ENCODE data around the gene ATP1B1. TPM values are rescaled to one million over a fixed set of nuclear protein-coding genes. Genes with fewer than 3 reads are reported as not detected.
A peak's percentile ranks its signal among the peaks of the same experiment; 100 is the strongest.

Gene ATP1B1
- total RNA-seq: 172 TPM

GRCh38 chr1:169106095-169106920 lies at the start of gene ATP1B1:
TSS of gene ATP1B1 (plus strand) at chr1:169106690. CDS start at chr1:169106830, 140 bp downstream.
- DNase-seq (ENCODE audit: low spot score): peak; percentile 93

GRCh38 chr1:169059421-169059820 lies 47.1 kb upstream of the ATP1B1 start:
- no peak for DNase-seq (ENCODE audit: low spot score)

- DNase-seq (ENCODE audit: low spot score): no peak
Observed at GRCh38 chr1:169060043-169060722, 46.3 kb upstream of the ATP1B1 start.

DNA sequence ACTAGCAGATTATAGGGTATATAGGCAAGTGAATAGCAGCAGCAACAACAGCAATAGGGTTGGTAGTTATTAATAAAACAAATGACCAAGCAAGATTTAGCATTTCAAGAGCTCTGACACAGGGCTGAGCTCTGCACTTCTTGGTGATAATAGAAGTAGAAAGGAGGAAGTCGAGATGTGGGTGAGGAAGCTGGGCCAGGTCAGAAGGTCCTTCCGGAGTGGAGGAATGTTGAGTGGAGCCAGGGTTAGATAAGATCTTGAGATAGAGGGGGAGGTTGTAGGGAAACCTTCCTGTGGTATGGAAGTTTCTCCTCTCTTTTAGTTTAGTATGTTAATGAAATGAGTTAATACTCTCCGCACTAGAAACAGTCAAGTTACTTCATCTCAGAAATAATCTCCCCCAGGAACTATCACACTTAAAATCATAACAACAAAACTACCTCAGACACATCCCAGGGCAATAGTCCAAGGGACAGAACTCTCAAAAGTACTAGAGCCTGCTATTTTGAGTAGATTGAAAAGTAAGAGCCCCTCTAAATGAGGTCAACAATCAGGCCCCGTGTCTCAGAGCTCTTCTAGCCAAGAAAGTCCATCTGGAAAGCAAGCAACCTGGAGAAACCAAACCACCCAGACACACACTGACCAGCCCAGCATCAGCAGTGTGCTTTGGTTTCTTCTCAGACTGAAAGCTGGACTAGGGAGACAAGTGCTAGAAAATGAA lies 45.4 kb upstream of the ATP1B1 start:
- DNase-seq (ENCODE audit: low spot score): no peak

DNA sequence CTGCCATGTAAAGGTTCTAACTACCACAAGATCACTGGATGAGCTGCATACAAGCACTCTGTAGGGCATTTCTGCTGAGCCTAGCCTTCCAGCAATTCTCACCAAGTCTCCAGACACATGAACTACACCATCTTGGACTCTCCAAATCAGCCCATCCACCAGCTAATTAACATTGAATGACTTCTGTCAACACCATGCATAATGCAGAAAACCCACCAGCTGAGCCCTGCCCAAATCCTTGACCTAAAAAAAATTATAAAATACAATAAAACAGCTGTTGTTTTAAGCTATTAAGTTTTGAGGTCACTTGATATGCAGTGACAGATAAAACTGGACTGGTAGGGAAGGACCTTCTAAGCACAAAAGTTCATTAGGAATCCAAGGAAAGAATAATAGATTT lies 44.3 kb upstream of the ATP1B1 start:
- no peak for DNase-seq (ENCODE audit: low spot score)

DNA sequence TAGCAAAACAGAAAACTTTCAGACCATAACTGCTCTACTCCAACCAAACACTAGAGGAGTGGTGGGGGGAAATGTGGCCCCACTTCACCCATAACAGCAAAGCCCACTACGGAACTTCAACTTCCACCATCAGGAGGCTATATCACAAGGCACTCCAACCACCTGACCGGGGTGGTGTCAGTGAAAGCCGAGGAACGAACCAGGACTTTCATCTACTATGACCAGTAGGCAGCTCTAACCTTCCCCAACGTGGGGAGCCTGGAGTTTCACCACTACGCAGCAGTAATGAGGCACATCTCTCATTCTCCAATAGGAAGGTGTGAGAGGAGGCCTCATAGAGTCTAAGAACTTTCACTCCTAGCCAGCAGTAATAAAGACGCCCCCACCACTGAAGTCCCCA lies 42.4 kb upstream of the ATP1B1 start:
- no peak for DNase-seq (ENCODE audit: low spot score)

DNA sequence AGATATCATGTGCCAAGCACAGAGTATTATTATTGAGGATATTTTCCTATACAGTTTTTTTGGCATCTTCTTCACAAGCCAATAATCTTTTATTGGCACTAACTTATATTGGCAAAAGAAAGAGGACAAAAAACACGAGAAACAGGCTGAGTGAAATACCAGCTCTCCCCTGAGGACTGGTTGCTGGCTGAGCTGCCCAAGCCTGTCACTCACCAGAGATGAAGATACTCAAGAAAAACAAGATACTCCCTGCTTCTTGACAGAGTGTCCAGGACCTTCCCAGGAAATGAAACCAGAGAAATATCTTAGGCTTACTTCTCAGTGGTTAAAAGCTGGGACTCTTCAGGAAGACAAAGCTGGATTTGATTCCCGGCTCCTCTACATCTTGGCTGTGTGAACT lies 35.9 kb upstream of the ATP1B1 start:
- no peak for DNase-seq (ENCODE audit: low spot score)

DNA sequence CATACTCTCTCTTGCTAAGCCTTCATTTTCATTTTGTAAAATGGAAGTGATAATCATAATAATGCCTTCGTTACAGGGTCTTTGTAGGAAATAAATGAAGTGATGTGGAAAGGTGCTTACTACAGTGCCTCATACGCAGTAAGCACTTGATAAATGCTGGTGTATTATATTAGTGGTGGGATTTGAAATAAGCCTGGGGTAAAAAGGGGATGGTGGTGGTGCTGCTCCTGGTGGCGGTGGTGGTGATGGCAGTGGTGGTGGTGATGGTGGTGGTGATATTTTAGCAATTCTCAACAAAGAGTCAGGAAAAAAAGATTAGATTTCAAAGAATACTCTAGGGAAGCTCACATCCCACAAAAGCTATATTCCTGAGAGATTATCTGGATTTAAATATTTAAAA lies 35.5 kb upstream of the ATP1B1 start:
- no peak for DNase-seq (ENCODE audit: low spot score)

DNA sequence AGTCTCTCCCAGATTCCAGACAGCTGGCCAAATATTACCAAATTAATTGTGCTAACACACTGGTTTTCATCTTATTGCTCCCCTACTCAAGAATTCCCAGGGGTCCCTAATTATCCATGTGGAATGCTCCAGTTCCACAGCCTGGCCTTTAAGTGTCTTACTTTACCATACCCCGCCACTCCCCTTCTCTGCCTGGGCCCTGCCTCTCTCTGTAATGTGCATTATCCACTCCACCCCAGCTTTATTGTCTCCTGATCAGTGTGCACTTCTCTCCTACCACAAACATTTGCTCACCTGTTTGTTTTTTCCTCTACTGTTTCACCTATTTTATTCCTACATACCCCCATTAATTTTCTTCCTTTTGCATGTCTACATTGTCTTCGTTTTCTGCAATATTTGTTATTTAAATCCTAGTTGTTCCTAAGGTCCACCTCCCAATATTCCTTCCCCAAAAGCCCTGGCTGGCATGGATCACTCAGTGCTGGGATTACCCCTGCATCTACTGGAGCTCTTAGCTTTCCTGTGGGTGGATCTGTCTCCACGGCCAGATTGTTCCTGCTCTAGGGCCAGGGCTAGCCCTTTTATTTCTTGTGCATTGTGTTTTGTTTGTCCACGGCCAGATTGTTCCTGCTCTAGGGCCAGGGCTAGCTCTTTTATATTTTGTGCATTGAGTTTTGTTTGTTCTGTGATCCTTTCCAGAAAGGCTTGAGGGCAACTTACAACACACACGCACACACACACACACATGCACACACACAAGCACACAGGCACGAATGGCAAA lies 33.4 kb upstream of the ATP1B1 start:
- DNase-seq (ENCODE audit: low spot score): no peak

DNA sequence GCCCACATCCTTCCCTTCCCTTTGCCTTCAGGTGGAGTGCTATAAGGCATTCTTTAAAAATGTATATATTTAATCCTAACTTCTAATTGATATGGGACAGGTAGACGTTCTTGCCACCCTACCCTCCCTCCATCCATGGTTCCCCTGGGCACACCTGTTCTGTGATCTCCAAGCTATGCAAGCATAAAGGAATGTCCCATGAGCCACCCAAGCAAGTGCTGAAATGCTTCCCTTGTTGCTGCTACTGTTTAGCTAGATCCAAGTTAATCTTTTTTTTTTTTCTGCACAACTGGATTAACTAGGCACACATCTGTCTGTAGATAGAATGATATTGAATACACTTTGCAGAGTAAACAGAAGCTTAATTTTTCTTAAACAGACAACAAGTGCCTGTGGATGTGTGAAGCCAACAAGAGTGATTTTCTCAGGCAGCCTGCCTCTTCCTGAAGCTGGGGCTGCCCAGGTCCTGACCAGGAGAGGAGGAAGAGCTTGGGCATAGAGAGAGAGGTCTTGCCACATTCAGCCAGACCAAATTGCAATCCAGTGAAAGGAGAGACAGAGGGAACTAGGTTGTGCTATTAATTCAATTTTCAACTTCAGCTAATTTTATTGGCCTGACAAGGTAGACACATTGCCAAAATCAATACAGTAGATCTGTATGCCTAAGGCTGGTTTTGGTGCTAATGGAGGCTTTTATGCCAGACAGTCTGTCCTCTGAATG lies 28.2 kb upstream of the ATP1B1 start:
- no peak for DNase-seq (ENCODE audit: low spot score)

DNA sequence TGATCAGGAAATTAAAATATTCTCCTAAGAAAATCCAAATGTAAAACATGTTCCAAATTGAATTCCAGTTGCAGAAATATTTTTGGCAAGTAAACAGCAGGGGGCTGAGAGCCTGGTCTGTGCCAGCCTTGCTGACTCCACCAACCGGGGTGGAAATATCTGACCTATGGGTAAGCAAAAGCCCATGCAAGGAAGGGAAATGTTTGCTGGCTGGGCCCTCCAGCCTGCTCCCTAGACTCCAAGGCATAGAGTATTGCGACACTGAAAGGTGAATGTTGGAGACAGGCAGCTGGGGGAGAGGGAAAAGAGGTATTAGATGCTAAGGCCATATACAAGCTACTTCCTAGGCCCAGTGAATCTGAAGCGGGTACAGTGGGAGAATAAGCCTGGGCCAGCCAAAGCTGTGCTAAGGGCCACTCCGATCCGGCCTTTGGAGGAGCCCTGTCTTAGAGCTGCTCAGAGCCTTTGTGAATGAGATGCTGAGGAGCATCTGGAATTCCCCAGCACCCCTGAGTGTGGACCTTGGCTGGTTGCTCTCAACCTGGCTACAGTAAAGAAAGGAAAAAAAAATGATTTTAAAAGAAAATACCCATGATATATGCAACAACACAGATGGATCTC lies 24.9 kb upstream of the ATP1B1 start:
- no peak for DNase-seq (ENCODE audit: low spot score)

DNA sequence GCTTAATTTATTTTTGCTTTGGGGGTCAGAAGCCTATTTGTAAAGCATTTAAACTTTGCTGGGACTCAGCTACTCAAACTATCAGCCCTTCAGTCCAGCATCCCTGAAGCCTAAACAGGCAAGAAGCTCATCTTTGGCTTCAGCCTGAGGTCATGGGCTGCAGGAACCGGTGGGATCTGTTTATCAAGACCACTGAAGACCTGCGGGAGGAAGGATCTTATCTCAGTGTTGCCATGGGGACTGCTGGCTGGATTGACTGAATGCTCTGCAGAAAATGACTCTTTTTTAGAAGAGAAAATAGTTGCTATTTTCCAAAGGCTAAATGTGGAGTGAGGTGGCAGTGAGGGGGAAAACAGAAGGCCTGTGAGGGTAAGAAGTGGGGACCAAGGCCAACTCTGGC lies 20.6 kb upstream of the ATP1B1 start:
- DNase-seq (ENCODE audit: low spot score): no peak

DNA sequence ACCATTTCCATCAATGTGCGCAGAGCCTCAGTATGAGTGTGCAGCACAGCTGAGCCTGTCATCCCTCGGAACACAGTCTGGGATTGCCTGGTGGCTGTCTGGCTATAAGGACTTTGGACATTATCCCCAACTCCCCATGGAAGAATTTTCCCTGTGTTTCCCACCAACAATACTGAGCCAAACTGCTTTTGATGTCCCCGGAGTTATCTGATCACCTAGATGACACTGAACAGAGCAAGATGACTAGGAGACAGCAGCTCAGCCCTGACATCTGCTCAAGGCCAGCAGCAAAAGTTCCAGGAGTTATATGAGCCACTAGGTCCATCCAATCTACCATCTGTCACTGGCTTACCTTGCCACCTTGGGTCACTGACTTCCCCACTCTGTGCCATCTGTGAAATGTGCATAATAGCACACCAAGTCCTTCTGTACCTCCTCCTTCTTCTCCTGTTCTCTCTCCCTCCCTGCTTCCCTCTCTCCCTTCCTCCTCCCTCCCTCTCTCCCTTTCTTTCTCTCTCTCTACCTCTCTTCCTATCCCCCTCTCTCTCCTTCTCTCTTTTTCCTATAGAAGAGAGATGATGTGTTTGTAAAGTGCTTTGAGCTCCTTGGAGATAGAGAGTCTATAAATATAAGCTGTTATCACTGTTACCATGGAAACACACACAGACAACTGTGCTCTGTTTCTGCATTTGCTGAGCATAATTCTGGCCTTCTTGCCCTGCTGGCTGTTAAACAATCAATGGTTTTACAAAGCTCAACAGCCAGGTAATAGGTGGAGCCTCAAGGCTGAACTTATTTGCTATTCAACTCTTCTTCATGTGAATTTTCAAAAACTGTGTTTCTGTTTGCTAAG lies 19.7 kb upstream of the ATP1B1 start:
- no peak for DNase-seq (ENCODE audit: low spot score)

GRCh38 chr1:169087876-169088275 lies 18.6 kb upstream of the ATP1B1 start:
- no peak for DNase-seq (ENCODE audit: low spot score)

DNA sequence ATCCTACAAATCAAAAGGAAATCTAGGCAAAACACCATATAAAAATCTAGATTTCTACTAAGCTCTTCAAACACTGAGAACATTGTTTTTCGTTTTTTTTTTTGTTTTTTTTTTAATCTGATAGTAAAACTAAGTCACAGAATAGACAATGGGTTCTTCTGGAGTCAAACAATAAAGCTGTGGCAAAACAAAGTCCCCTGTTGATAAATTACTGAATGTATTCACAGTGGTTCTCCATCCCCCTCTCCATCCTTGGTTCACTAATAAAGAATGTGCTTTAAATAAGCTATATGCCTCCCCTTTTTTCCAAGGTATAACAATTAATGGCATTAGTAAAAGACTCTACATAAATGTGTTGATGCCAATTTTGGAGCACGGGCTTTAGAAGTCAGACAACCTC lies 16.7 kb upstream of the ATP1B1 start:
- DNase-seq (ENCODE audit: low spot score): no peak

DNA sequence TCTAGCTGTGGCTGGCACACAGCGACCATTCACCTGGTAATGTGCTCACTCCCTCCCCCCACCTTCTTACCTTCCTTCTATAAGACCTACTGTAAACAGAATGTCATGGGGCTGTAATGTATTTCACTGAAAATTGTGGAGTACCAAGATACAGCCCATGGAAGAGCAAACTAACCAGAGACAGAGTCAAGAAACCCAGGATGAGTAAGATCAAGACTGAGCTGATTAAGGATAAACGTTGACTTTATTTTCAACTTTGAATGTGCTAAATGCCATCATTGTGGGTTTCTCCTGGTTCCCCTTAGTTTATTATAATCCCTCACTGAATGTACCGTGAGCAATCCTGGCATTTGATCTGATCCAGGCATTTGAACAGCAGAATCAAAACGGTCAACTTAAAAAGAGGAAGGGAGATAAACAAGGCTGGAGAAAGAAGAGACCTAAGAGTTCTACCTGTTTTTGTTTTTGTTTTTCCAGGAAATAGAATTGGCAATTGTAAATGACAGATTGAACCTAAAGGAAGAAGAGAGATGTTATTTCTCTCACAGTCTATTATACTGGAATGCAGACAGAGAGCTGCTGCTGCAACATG lies 16.1 kb upstream of the ATP1B1 start:
- DNase-seq (ENCODE audit: low spot score): no peak

GRCh38 chr1:169090900-169091311 lies 15.6 kb upstream of the ATP1B1 start:
- DNase-seq (ENCODE audit: low spot score): no peak

- DNase-seq (ENCODE audit: low spot score): no peak
Observed at GRCh38 chr1:169091480-169091941, 15.0 kb upstream of the ATP1B1 start.

DNA sequence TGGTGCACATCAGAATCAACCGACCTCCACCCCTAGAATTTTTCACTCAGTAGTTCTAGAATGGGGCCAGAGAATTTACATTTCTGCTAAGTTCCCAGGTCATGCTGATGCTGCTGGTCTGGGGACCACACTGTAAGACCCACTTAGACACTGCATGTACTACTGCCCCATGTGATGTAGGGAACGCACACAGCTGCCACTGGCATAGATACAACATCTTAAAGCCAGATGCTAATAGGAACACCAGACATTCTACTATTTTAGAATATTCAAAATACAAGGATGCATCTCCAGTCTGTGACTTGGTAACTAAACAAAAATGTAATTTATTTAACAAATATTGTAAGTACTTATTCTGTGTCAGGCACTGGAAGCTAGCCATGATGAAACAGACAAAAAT lies 14.1 kb upstream of the ATP1B1 start:
- no peak for DNase-seq (ENCODE audit: low spot score)

All from ureter (tissue), 1 donor.